Mesenchymal stem cell (in vitro differentiated cells and primary cell): ENCODE results near the gene BET1.

Experiments used
- DNase-seq: peaks from one replicate; pipeline ENCODE4 v3.0.0-alpha.2; 2013
- H2AFZ ChIP-seq: one replicate; pipeline ENCODE4 v1.6.1; 2013; ENCODE audit warnings: low read depth, mild to moderate bottlenecking, control low read depth, inconsistent platforms, low read length, moderate library complexity
- H2AK5ac ChIP-seq: 2 replicates; pipeline ENCODE4 v1.6.1; 2013; ENCODE audit warnings: low read length, moderate library complexity, mild to moderate bottlenecking, inconsistent platforms; ENCODE audit not compliant: severe bottlenecking
- H2BK120ac ChIP-seq: one replicate; pipeline ENCODE4 v1.6.1; 2013; ENCODE audit warnings: low read depth, mild to moderate bottlenecking, inconsistent platforms, low read length, moderate library complexity
- H2BK12ac ChIP-seq, 2 experiments: one replicate each; pipeline ENCODE4 v1.6.1; 2013; ENCODE audit warnings: inconsistent platforms in 2 of 2, low read length in 2 of 2, mild to moderate bottlenecking in 2 of 2, moderate library complexity in 2 of 2, control low read depth in 1 of 2
- H2BK15ac ChIP-seq: one replicate; pipeline ENCODE4 v1.6.1; 2013; ENCODE audit warnings: mild to moderate bottlenecking, low read depth, inconsistent platforms; ENCODE audit not compliant: poor library complexity, severe bottlenecking
- H2BK5ac ChIP-seq: 2 replicates; pipeline ENCODE4 v1.6.1; 2013; ENCODE audit warnings: low read depth, mild to moderate bottlenecking, low read length, control low read depth, inconsistent platforms; ENCODE audit not compliant: poor library complexity, severe bottlenecking
- H3K14ac ChIP-seq, 2 experiments: one replicate each; pipeline ENCODE4 v1.6.1; 2013; ENCODE audit warnings: inconsistent platforms in 2 of 2, low read length in 2 of 2, control low read depth in 1 of 2, mild to moderate bottlenecking in 1 of 2, moderate library complexity in 1 of 2
- H3K18ac ChIP-seq, 2 experiments: one replicate each; pipeline ENCODE4 v1.6.1; 2013; ENCODE audit warnings: inconsistent platforms in 2 of 2, low read length in 2 of 2, control low read depth in 1 of 2, low read depth in 1 of 2, mild to moderate bottlenecking in 1 of 2
- H3K23ac ChIP-seq, 2 experiments: one replicate each; pipeline ENCODE4 v1.6.1; 2013; ENCODE audit warnings: inconsistent platforms in 2 of 2, low read length in 2 of 2, mild to moderate bottlenecking in 2 of 2, moderate library complexity in 2 of 2, control low read depth in 1 of 2
- H3K27ac ChIP-seq: 2 replicates; pipeline ENCODE4 v1.5.1; 2013; ENCODE audit warnings: mild to moderate bottlenecking, moderate library complexity, low read length, control low read depth, inconsistent platforms; ENCODE audit not compliant: poor library complexity, severe bottlenecking
- H3K27me3 ChIP-seq, 2 experiments: 2 replicates each; pipeline versions ENCODE4 v1.6.1 to v1.7.0; 2013; ENCODE audit warnings: low read length in 2 of 2, mild to moderate bottlenecking in 2 of 2, moderate library complexity in 2 of 2, control low read depth in 1 of 2, inconsistent platforms in 1 of 2; ENCODE audit not compliant: control insufficient read depth in 1 of 2, insufficient read depth in 1 of 2
- H3K36me3 ChIP-seq, 2 experiments: 2 replicates each; pipeline versions ENCODE4 v1.6.1 to v1.7.0; 2013; ENCODE audit warnings: low read length in 2 of 2, control low read depth in 1 of 2, inconsistent platforms in 1 of 2, low read depth in 1 of 2, mild to moderate bottlenecking in 1 of 2; ENCODE audit not compliant: insufficient read depth in 2 of 2, control insufficient read depth in 1 of 2
- H3K4ac ChIP-seq, 2 experiments: one replicate each; pipeline ENCODE4 v1.6.1; 2013; ENCODE audit warnings: inconsistent platforms in 2 of 2, low read length in 2 of 2, mild to moderate bottlenecking in 2 of 2, moderate library complexity in 2 of 2, control low read depth in 1 of 2, low read depth in 1 of 2
- H3K4me1 ChIP-seq: 2 replicates; pipeline ENCODE4 v1.6.1; 2013; ENCODE audit warnings: low read depth, low read length, control low read depth; ENCODE audit not compliant: control insufficient read depth, insufficient read depth
- H3K4me2 ChIP-seq: 2 replicates; pipeline ENCODE4 v1.6.1; 2013; ENCODE audit warnings: low read length, mild to moderate bottlenecking, inconsistent platforms; ENCODE audit not compliant: poor library complexity, severe bottlenecking
- H3K4me3 ChIP-seq, 2 experiments: 2 replicates each; pipeline versions ENCODE4 v1.5.1 to v1.7.0; 2013; ENCODE audit warnings: low read length in 2 of 2, mild to moderate bottlenecking in 2 of 2, control low read depth in 1 of 2, low read depth in 1 of 2; ENCODE audit not compliant: insufficient read depth in 1 of 2
- H3K79me1 ChIP-seq: replicated peaks from 2 replicates; pipeline ENCODE4 v1.6.1; 2013; ENCODE audit warnings: mild to moderate bottlenecking, control low read depth, low read length, inconsistent platforms; ENCODE audit not compliant: poor library complexity, severe bottlenecking
- H3K9ac ChIP-seq: 2 replicates; pipeline ENCODE4 v1.7.0; 2013; ENCODE audit warnings: mild to moderate bottlenecking, low read length, moderate library complexity
- H3K9me3 ChIP-seq: 2 replicates; pipeline ENCODE4 v1.7.0; 2013; ENCODE audit warnings: mild to moderate bottlenecking, low read length; ENCODE audit not compliant: control insufficient read depth
- H4K8ac ChIP-seq: one replicate; pipeline ENCODE4 v1.6.1; 2013; ENCODE audit warnings: inconsistent platforms, mild to moderate bottlenecking, low read length, moderate library complexity
- H4K91ac ChIP-seq: one replicate; pipeline ENCODE4 v1.6.1; 2013; ENCODE audit warnings: mild to moderate bottlenecking, low read length, inconsistent platforms
- WGBS: methylation state at CpG from one replicate; pipeline ENCODE4 v1.1.7; 2013; ENCODE audit warnings: mixed read lengths; 5-methylcytosine and 5-hydroxymethylcytosine counted together

BET1 gene

DNA sequence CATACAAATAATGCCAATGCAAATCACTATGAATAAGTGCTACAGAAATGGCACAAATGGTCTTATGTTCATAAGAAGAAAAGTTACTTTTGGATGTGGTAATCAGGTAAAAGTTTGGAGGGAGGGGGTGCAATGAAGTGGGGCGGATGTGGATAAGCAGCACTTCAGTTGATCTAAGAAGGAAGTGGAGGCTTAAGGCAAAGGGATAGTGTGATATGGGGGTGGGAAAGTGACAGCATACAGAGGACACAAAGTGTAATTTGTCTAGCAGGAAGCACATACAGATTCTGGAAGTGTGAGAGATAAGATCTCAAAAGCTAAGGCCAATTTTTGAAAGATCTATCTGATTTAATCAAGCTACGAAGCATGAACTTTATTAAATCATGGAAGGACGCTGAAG, 6.3 kb downstream of the BET1 start:
- no peak overlapping the region for H3K9ac ChIP-seq
- no peaks in the 10 kb centered on the region for H3K27me3 ChIP-seq
- no peak overlapping the region for H2BK12ac ChIP-seq
- no peak overlapping the region for H4K8ac ChIP-seq
- no peak overlapping the region for H2BK15ac ChIP-seq
- peaks cover 16% of the 10 kb centered on the region for H3K79me1 ChIP-seq
- H3K9me3 ChIP-seq = no peaks in the 10 kb centered on the region
- H2BK5ac ChIP-seq = no peak overlapping the region
- H2AK5ac ChIP-seq = no peak overlapping the region
- no peak overlapping the region for H4K91ac ChIP-seq
- H3K14ac ChIP-seq = no peak overlapping the region
- H3K27ac ChIP-seq = no peak overlapping the region
- no peak overlapping the region for H3K4me2 ChIP-seq
- no peak overlapping the region for H2BK120ac ChIP-seq
- H2AFZ ChIP-seq = no peak overlapping the region
- WGBS = 97% methylated on average over 3 of the region's 3 CpGs
- H3K18ac ChIP-seq = no peak overlapping the region
- H3K36me3 ChIP-seq = peaks cover 0 to 53% of the 10 kb centered on the region in 2 experiments
- H3K4ac ChIP-seq = no peak overlapping the region
- no peak overlapping the region for H3K23ac ChIP-seq
- no peak for DNase-seq
- no peak overlapping the region for H3K4me3 ChIP-seq
- H3K4me1 ChIP-seq = no peaks in the 10 kb centered on the region

DNA sequence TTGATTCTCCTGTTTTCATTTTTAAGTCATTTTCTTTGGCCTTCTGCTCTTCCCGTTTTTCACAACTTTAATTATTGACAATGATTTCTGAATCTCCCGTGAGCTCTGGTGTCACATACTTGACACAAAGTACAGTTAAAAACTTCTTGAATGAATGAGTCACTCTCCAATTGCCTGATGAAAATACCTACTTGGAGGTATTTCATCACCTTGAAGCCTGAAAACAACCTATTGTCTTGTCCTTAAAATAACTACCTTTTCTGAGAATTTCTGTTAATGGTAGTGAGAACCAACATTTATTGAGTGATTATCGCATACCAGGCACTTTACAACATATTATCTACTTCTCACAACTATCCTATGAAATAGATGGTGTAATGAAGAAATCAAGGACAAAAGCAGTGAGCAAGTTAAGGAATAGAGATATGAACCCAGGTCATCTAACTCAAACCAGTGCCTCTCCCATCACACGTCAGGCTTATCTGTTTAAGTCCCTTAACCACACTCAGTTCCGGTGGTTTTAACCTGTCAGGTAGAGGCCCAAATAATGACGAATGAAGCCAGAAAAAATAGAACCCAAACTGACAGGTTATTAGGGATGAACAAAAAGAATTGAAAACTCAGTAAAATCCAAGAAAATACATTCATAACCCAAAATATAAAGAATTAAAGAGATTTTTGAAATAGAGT, 11.6 kb downstream of the BET1 start:
- H4K91ac ChIP-seq = no peak overlapping the region
- H3K23ac ChIP-seq = no peak overlapping the region
- H3K27ac ChIP-seq = no peak overlapping the region
- H3K9ac ChIP-seq = no peak overlapping the region
- H4K8ac ChIP-seq = no peak overlapping the region
- no peaks in the 10 kb centered on the region for H3K9me3 ChIP-seq
- no peak overlapping the region for H2AFZ ChIP-seq
- H2BK120ac ChIP-seq = no peak overlapping the region
- H3K36me3 ChIP-seq = peaks cover 0 to 50% of the 10 kb centered on the region in 2 experiments
- H3K4ac ChIP-seq = no peak overlapping the region
- H3K14ac ChIP-seq = no peak overlapping the region
- DNase-seq = no peak
- no peaks in the 10 kb centered on the region for H3K4me1 ChIP-seq
- no peak overlapping the region for H3K4me3 ChIP-seq
- H2BK5ac ChIP-seq = no peak overlapping the region
- H2AK5ac ChIP-seq = no peak overlapping the region
- no peaks in the 10 kb centered on the region for H3K27me3 ChIP-seq
- H3K4me2 ChIP-seq = no peak overlapping the region
- no peaks in the 10 kb centered on the region for H3K79me1 ChIP-seq
- H2BK12ac ChIP-seq = no peak overlapping the region
- H2BK15ac ChIP-seq = no peak overlapping the region
- H3K18ac ChIP-seq = no peak overlapping the region
- WGBS = 89% methylated on average over 4 of the region's 6 CpGs

DNA sequence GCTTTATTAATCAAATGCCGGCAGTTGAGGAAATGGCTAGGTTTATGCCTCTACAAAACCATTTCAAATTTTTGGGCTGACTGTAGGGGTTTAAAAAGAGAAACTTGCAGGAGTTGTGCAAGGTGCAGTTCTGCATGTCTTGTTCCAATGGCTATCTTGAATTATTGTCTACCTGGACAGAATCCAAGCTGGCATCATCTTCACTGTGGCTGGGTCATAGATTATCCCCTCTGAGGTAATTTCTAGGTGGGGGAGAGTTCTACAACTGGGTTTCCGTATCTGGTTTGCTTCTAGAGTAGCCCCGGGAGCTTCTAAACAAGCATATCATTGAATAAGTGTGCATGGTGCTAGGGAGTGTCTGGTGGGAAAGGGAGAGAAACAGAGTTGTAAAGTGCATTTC, 16.9 kb downstream of the BET1 start:
- DNase-seq = no peak
- no peak overlapping the region for H2BK5ac ChIP-seq
- H2AFZ ChIP-seq = no peak overlapping the region
- H3K4ac ChIP-seq = no peak overlapping the region
- H3K27ac ChIP-seq = no peak overlapping the region
- no peak overlapping the region for H2AK5ac ChIP-seq
- no peak overlapping the region for H2BK15ac ChIP-seq
- no peak overlapping the region for H4K91ac ChIP-seq
- no peak overlapping the region for H3K4me3 ChIP-seq
- no peak overlapping the region for H3K23ac ChIP-seq
- no peaks in the 10 kb centered on the region for H3K4me1 ChIP-seq
- H3K79me1 ChIP-seq = no peaks in the 10 kb centered on the region
- H3K18ac ChIP-seq = no peak overlapping the region
- no peak overlapping the region for H3K4me2 ChIP-seq
- peaks cover 0 to 7% of the 10 kb centered on the region in 2 experiments for H3K36me3 ChIP-seq
- no peak overlapping the region for H3K9ac ChIP-seq
- no peaks in the 10 kb centered on the region for H3K9me3 ChIP-seq
- WGBS = 95% methylated on average over 3 of the region's 3 CpGs
- no peaks in the 10 kb centered on the region for H3K27me3 ChIP-seq
- no peak overlapping the region for H4K8ac ChIP-seq
- H2BK12ac ChIP-seq = no peak overlapping the region
- no peak overlapping the region for H3K14ac ChIP-seq
- H2BK120ac ChIP-seq = no peak overlapping the region

DNA sequence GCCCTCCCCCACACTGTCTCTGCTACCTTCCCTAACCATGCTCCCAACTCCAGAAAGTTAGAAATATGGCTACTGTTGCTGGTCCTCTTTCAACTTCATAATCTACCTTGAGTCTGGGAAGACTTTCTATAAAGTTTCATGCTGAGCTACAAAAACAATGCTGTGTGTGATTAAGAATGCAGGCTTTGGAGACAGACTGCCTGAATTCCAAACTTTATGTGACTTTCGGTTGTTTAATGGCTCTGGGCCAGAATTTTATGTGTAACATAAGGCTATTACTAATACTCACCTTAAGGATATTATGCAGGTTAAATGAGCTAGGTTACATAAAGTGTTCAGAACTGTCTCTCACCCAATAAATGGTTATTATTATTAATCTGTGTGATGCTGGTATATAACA, 19.1 kb downstream of the BET1 start:
- no peak overlapping the region for H2BK15ac ChIP-seq
- H2BK120ac ChIP-seq = no peak overlapping the region

More for the DNA sequence above, 19.1 kb downstream of the BET1 start:
- H4K91ac ChIP-seq = no peak overlapping the region
- no peak overlapping the region for H2BK5ac ChIP-seq
- H3K27ac ChIP-seq = no peak overlapping the region
- no peak overlapping the region for H2AFZ ChIP-seq
- H3K18ac ChIP-seq = no peak overlapping the region
- no peak overlapping the region for H3K14ac ChIP-seq
- no peaks in the 10 kb centered on the region for H3K79me1 ChIP-seq
- no CpG with 5 or more reads among the region's 1 CpG for WGBS
- peaks cover 2% of the 10 kb centered on the region for H3K4me1 ChIP-seq
- no peak overlapping the region for H3K9ac ChIP-seq
- DNase-seq = no peak
- H3K4ac ChIP-seq = no peak overlapping the region
- H3K23ac ChIP-seq = no peak overlapping the region
- H3K36me3 ChIP-seq = no peaks in the 10 kb centered on the region
- no peak overlapping the region for H4K8ac ChIP-seq
- no peak overlapping the region for H3K4me3 ChIP-seq
- H3K27me3 ChIP-seq = no peaks in the 10 kb centered on the region
- no peak overlapping the region for H2AK5ac ChIP-seq
- no peak overlapping the region for H2BK12ac ChIP-seq
- H3K9me3 ChIP-seq = no peaks in the 10 kb centered on the region
- H3K4me2 ChIP-seq = no peak overlapping the region
